Natural killer cell (primary cell): ENCODE measurements around the gene GALNT7. TPM values are rescaled to one million over a fixed set of nuclear protein-coding genes. Genes with fewer than 3 reads are reported as not detected.
A peak's percentile ranks its signal among the peaks of the same experiment; 100 is the strongest.

Experiments
- ATAC-seq, 3 donors: fragments of 150-1000 bp in 2 of 3; fragments of 200-7000 bp in 1 of 3; cut with Tn5 transposase; 1 replicate in 1 of 3; 2 replicates in 2 of 3; pipeline ENCODE4 v1.10.0; 2021; ENCODE audit warnings: mild to moderate bottlenecking in 2 of 3, moderate library complexity in 2 of 3
- DNase-seq, 2 donors: peaks; one replicate each; pipeline versions ENCODE4 v3.0.0 to v3.0.0-alpha.2; 2013 to 2021; ENCODE audit warnings: mixed read lengths in 1 of 2
- H3K27ac ChIP-seq: one replicate; pipeline ENCODE4 v1.5.1; 2013; ENCODE audit warnings: mild to moderate bottlenecking, low read length
- H3K27me3 ChIP-seq: one replicate; pipeline ENCODE4 v1.6.1; 2013; ENCODE audit warnings: low read length; ENCODE audit not compliant: control insufficient read depth, insufficient read depth
- H3K36me3 ChIP-seq: one replicate; pipeline ENCODE4 v1.6.1; 2013; ENCODE audit warnings: low read length; ENCODE audit not compliant: control insufficient read depth, insufficient read depth
- H3K4me1 ChIP-seq: one replicate; pipeline ENCODE4 v1.6.1; 2013; ENCODE audit warnings: low read length; ENCODE audit not compliant: control insufficient read depth, insufficient read depth
- H3K4me3 ChIP-seq: one replicate; pipeline ENCODE4 v1.5.1; 2013; ENCODE audit warnings: low read length
- H3K9me3 ChIP-seq: one replicate; pipeline ENCODE4 v1.6.1; 2013; ENCODE audit warnings: low read length; ENCODE audit not compliant: control insufficient read depth, insufficient read depth
- H3K27ac Mint-ChIP-seq, 2 donors: one replicate each; pipeline ENCODE4 v1.8.0; 2022; ENCODE audit warnings: mild to moderate bottlenecking in 2 of 2, mixed read lengths in 2 of 2, moderate library complexity in 1 of 2
- H3K27me3 Mint-ChIP-seq, 2 donors: one replicate each; pipeline ENCODE4 v1.8.0; 2022; ENCODE audit warnings: low read depth in 2 of 2, mixed read lengths in 2 of 2
- H3K36me3 Mint-ChIP-seq: one replicate; pipeline ENCODE4 v1.8.0; 2022; ENCODE audit warnings: mixed read lengths
- H3K4me1 Mint-ChIP-seq, 2 donors: one replicate each; pipeline ENCODE4 v1.8.0; 2022; ENCODE audit warnings: mixed read lengths in 2 of 2
- H3K4me3 Mint-ChIP-seq: one replicate; pipeline ENCODE4 v1.8.0; 2022; ENCODE audit warnings: mild to moderate bottlenecking, moderate library complexity, mixed read lengths
- H3K9me3 Mint-ChIP-seq, 2 donors: one replicate each; pipeline ENCODE4 v1.8.0; 2022; ENCODE audit warnings: mixed read lengths in 2 of 2
- CTCF ChIP-seq: fragments of 200-600 bp; IDR thresholded peaks from one replicate; pipeline ENCODE4 v1.8.0; 2022; ENCODE audit warnings: antibody characterized with exemption
- WGBS: methylation state at CpG from one replicate; pipeline ENCODE4 v1.1.7; 2013; ENCODE audit warnings: missing lambda C conversion rate; ENCODE audit not compliant: insufficient coverage; 5-methylcytosine and 5-hydroxymethylcytosine counted together
- intact Hi-C: fragments of 100-400 bp; cut with micrococcal nuclease; formaldehyde crosslinking; loops from one replicate; pipeline ENCODE4 v1.14.2; 2022
- total RNA-seq, 4 donors: library from RNA; stranded (reverse); fragments of 120-200 nt in 1 of 4; gene quantifications; one replicate each; pipeline versions ENCODE4 v1.2.3 to v1.2.4, GENCODE V29; 2013 to 2022

Gene GALNT7
- total RNA-seq, 3 donors from 2014 or later (not counting 1 experiment from before 2014, with no cell fraction given) = 10.9 to 20.8 (median 15.6) TPM

GRCh38 chr4:173281406-173282255 is 113.0 kb downstream of the GALNT7 start:
- no peaks in the 10 kb centered on the region for H3K27me3 Mint-ChIP-seq
- Histone ChIP-seq H3K4me3 (no peak overlapping the region), H3K9me3 (peaks cover 20% of the 10 kb centered on the region), H3K27me3 (no peaks in the 10 kb centered on the region), H3K36me3 (no peaks in the 10 kb centered on the region), H3K4me1 (no peaks in the 10 kb centered on the region), H3K27ac (no peak overlapping the region)
- intact Hi-C loops = no loop called here
- peaks cover 0 to 4% of the 10 kb centered on the region in 2 donors for H3K9me3 Mint-ChIP-seq
- 91% methylated on average over 14 of the region's 14 CpGs for WGBS
- DNase-seq (no peak), ATAC-seq (peak in 1 of 3 donors; percentile 46)
- peaks cover 19% of the 10 kb centered on the region for H3K36me3 Mint-ChIP-seq
- no peak for TF ChIP-seq CTCF
- peaks cover 8 to 19% of the 10 kb centered on the region in 2 donors for H3K4me1 Mint-ChIP-seq
- no peak overlapping the region for H3K27ac Mint-ChIP-seq
- H3K4me3 Mint-ChIP-seq = no peak overlapping the region

GRCh38 chr4:173282256-173282562 is 113.6 kb downstream of the GALNT7 start:
- H3K4me3 ChIP-seq = no peak overlapping the region
- no peaks in the 10 kb centered on the region for H3K4me1 ChIP-seq
- no peak overlapping the region for H3K4me3 Mint-ChIP-seq
- WGBS = 88% methylated on average over 4 of the region's 4 CpGs
- ATAC-seq (no peak), DNase-seq (no peak)
- H3K27me3 Mint-ChIP-seq = no peaks in the 10 kb centered on the region
- H3K36me3 Mint-ChIP-seq = peaks cover 19% of the 10 kb centered on the region
- H3K27ac Mint-ChIP-seq = no peak overlapping the region
- no peak for TF ChIP-seq CTCF
- intact Hi-C loops = no loop called here
- peaks cover 7 to 18% of the 10 kb centered on the region in 2 donors for H3K4me1 Mint-ChIP-seq
- H3K27ac ChIP-seq = no peak overlapping the region
- H3K27me3 ChIP-seq = no peaks in the 10 kb centered on the region
- peaks cover 22% of the 10 kb centered on the region for H3K9me3 ChIP-seq
- H3K36me3 ChIP-seq = no peaks in the 10 kb centered on the region
- peaks cover 0 to 4% of the 10 kb centered on the region in 2 donors for H3K9me3 Mint-ChIP-seq

- H3K36me3 ChIP-seq = no peaks in the 10 kb centered on the region
- H3K27me3 Mint-ChIP-seq = no peaks in the 10 kb centered on the region
- H3K4me1 ChIP-seq = no peaks in the 10 kb centered on the region
- H3K4me3 ChIP-seq = no peak overlapping the region
- H3K9me3 ChIP-seq = peaks cover 26% of the 10 kb centered on the region
- H3K4me1 Mint-ChIP-seq = peaks cover 3 to 14% of the 10 kb centered on the region in 2 donors
- peaks cover 19% of the 10 kb centered on the region for H3K36me3 Mint-ChIP-seq
- DNase-seq (no peak), ATAC-seq (no peak)
- H3K9me3 Mint-ChIP-seq = peaks cover 0 to 4% of the 10 kb centered on the region in 2 donors
- intact Hi-C loops = no loop called here
- H3K27ac Mint-ChIP-seq = no peak overlapping the region
- no peak overlapping the region for H3K27ac ChIP-seq
- H3K4me3 Mint-ChIP-seq = no peak overlapping the region
- TF ChIP-seq CTCF = no peak
- 90% methylated on average over 3 of the region's 3 CpGs for WGBS
- H3K27me3 ChIP-seq = no peaks in the 10 kb centered on the region
Measured at GRCh38 chr4:173282626-173283025, 114.0 kb downstream of the GALNT7 start.

- H3K27ac ChIP-seq = no peak overlapping the region
- no peaks in the 10 kb centered on the region for H3K27me3 ChIP-seq
- H3K36me3 ChIP-seq = no peaks in the 10 kb centered on the region
- DNase-seq (no peak), ATAC-seq (no peak)
- Mint-ChIP-seq H3K36me3 (peaks cover 19% of the 10 kb centered on the region), H3K4me3 (no peak overlapping the region), H3K27me3 (no peaks in the 10 kb centered on the region), H3K27ac (no peak overlapping the region), H3K9me3 (peaks cover 0 to 4% of the 10 kb centered on the region in 2 donors), H3K4me1 (peaks cover 13 to 15% of the 10 kb centered on the region in 2 donors)
- no peaks in the 10 kb centered on the region for H3K4me1 ChIP-seq
- intact Hi-C loops = no loop called here
- no peak overlapping the region for H3K4me3 ChIP-seq
- TF ChIP-seq CTCF = no peak
- peaks cover 28% of the 10 kb centered on the region for H3K9me3 ChIP-seq
Measured at GRCh38 chr4:173284463-173284862, 115.9 kb downstream of the GALNT7 start.
